GM21390 (cell line): ENCODE data around the gene CTSF.
"Not testable (repeated sequence)": the region's sequence is repeated elsewhere in the genome, so short reads cannot be mapped to it uniquely, and the experiment has no call there.

ENCODE experiments used
- ATAC-seq: cut with Tn5 transposase; IDR thresholded peaks from one replicate; pipeline ENCODE4 v1.9.1; 2021; ENCODE audit not compliant: unreplicated experiment

The CTSF gene

DNA sequence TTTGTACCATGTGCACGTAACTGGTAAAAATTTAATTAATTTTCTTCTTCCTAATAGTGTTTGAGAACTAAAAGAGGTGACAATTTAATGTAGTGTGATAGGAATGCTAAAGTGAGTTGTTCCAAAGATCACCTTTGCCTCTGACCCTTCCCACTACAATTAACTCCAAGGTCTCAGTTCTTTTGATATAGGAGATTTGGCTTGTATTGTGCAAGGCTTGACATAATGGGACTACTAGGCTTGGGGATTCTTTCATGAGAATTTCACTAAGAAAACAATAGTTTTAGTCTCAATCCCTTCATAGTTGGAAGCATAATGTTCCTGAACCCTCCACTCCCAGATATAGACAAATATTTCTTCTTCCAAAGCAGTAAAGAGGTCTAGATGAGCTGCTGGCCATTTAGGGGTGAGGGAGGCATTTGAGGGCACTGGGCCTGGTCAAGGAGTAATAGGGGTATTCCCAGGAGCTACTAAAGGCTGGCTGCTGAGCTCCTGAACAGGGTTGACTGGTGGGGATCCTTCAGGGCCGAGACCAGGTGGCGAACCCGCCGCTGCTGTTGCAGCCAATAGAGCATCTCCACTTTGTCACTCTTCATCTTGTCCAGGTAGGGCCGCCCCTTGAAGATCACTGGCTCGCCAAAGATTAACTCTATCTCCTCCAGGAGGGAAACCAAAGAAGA is 21.7 kb upstream of the CTSF start:
- ATAC-seq: no peak

GRCh38 chr11:66589315-66589714 is 20.9 kb upstream of the CTSF start:
- not testable (repeated sequence) for ATAC-seq

GRCh38 chr11:66586136-66586535 is 17.7 kb upstream of the CTSF start:
- ATAC-seq: no peak

- not testable (repeated sequence) for ATAC-seq
Observed at GRCh38 chr11:66585447-66585846, 17.0 kb upstream of the CTSF start.

- ATAC-seq: not testable (repeated sequence)
Observed at GRCh38 chr11:66582565-66583147, 14.2 kb upstream of the CTSF start.

- ATAC-seq: no peak
Observed at GRCh38 chr11:66581261-66581660, 12.9 kb upstream of the CTSF start.

DNA sequence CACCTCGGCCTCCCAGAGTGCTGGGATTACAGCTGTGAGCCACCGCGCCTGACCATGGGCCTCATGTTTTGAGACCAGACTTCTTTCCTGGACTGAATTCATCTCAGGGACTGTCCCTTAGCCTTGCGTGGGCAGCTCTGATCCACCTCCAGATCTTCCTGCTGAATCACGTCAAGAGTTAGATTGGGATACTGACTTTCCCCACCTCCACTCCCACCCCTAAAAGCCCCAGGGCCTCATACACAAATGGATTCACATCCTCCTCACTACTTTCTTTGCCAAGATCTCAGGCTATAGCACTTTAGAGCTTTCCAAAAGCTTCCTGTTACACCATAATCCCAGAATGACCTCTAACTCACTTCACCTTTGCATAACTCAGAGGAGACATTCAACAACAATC is 12.4 kb upstream of the CTSF start:
- no peak for ATAC-seq

- no peak for ATAC-seq
Observed at GRCh38 chr11:66579017-66579606, 10.7 kb upstream of the CTSF start.

DNA sequence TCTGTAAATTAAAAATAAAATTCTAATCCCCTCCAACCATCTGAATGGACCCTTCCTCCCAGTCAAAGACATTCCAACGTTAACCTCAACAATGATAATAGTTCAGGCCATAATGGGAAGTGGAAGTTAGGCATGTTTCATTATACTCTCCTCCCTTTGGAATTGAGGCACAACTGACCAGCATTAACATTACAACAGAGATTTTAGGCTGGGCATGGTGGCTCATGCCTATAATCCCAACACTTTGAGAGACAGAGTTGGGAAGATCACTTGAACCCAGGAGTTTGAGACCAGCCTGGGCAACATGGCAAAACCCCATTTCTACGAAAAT is 2.4 kb upstream of the CTSF start:
- ATAC-seq: no peak

DNA sequence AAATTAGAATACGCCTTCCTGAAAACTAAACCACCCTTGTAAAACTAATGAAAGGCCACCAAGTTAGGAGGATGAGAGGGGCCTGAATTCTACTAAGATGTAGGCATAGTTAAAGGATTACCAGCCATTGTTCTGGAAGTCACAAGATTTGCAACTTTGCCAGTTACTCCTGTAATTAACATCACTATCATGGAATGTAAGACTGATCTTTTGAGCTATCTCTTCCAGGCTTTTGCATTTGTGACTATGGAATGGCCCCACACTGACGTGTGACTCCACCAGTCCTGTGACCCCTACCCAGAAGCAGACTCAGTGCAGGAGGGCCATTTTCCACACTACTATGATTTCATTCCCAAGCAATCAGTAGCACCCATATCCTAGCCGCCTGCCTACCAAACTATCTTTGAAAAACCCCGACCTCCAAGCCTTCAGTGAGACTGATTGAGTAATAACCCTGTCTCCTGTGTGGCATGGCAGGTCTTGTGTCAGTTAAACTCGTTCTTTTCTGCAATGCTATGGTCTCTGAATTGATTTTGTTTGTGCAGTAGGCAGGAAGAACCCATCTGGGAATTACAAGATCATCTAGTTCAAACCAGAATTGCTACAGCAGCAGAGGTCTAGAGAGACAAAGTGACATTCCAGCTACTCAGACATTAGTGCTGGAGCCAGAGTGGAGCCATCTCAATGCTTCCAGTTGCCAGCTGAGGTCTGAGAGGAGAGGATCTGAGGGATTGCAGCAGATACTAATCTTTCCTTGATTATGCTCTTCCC is 1.9 kb upstream of the CTSF start:
- ATAC-seq: no peak

- ATAC-seq: no peak
Observed at GRCh38 chr11:66569076-66569475, 670 bp upstream of the CTSF start.

DNA sequence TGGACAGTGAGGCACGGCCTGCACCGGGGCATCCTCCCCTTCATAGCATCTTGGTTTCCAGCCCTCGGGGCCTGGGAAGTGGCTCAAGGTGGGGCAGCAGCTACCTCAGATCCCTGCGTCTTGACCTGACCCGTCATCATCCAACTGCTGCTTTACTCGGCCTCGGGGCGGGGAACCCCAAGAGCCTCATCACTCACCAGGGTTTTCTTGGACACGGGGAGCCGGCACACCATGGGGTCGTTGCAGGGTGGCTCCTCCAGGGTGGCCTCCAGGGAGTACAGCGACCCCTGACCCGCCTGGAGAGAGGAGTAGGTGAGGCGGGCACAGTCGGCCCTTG is 651 bp downstream of the CTSF start:
- ATAC-seq: no peak

DNA sequence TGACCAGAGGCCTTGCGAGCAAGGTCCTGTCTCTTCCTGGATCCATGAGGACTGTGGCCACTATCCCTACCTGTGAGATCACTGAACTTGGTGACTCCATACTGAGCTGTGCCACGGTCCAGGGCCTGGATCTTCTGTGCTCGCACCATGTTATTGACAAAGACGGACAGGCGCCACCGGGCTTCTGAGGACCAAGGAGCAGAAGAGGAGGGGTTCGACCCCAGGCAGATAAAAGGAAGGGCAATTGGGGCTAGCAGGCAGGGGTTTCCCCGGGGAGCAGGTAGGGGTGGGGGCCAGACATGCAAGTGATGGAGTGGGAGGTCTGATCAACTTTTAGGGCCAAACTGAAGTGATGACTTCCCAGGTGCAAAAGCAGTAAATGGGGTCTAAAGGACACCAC is 2.2 kb downstream of the CTSF start:
- ATAC-seq: no peak

- no peak for ATAC-seq
Observed at GRCh38 chr11:66564984-66565383, 3.4 kb downstream of the CTSF start.

DNA sequence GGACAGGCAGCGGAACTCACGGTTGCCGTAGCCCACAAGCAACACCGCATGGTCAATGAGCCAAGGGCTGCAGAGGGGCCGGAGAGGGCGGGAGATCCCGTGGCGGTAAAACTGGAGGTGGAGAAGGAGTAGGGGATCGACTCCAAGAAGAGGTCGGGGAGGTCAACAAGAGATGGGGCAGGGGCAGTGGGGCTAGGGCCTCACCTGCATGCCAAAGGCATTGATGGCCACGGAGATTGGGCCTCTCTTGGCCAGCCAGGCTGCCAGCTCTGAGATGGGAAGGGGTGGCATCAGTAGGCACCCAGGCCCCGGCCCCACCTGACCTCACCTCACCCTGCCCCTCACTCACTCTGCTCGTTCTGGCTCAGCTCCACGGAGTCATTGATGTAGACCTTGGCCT is 3.9 kb downstream of the CTSF start:
- no peak for ATAC-seq

GRCh38 chr11:66563832-66564231 is 4.6 kb downstream of the CTSF start:
- no peak for ATAC-seq

- no peak for ATAC-seq
Observed at GRCh38 chr11:66562907-66563583, 5.4 kb downstream of the CTSF start.

DNA sequence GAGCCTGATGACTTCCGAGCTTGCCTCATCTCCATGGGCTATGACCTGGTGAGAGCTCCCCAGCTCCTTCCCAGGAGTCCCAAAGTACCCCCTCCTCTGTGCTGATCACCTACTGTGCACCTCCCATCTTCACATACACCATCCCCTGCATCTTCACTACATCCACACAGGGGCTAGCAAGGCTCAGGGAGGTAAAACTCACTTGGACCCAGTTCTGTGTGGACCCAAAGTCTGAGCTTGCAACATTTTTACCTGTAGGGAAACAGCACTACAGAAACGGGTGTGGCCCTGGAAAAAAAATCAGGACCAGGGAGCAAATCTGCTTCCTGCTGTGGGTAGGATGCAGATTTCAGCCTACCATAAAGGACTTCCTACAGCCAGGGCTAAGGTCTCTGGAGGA is 6.1 kb downstream of the CTSF start:
- ATAC-seq: no peak

DNA sequence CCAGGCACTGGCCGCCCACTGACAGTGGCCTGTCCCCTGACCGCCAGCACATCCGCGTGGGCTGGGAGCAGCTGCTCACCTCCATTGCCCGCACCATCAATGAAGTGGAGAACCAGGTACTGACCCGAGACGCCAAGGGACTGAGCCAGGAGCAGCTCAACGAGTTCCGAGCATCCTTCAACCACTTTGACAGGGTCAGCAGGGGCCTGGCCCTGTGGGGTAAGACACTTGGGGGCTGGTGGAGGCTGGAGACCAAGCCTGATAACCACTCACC is 6.5 kb downstream of the CTSF start:
- ATAC-seq: no peak

GRCh38 chr11:66561178-66561974 is 7.0 kb downstream of the CTSF start:
- ATAC-seq: no peak
